Right ventricle myocardium superior (tissue), 1 donor: Measurements from ENCODE around the gene TICRR. TPM values are rescaled to one million over a fixed set of nuclear protein-coding genes. Genes with fewer than 3 reads are reported as not detected.

ENCODE experiments used
- ATAC-seq: fragments of 200-7000 bp; cut with Tn5 transposase; one replicate; pipeline ENCODE4 v1.9.1; 2020; ENCODE audit warnings: mild to moderate bottlenecking; ENCODE audit not compliant: poor library complexity
- DNase-seq: peaks from one replicate; pipeline ENCODE4 v3.0.0-alpha.2; 2020
- intact Hi-C: fragments of 100-400 bp; cut with DNase I; formaldehyde crosslinking; loops from one replicate; pipeline ENCODE4 v1.11.2; 2022
- total RNA-seq: library from RNA; stranded (reverse); fragmentation: NEBNext Ultra II Directional; extraction: Animal tissue kit (Norgen Biotek cat#: 25700); gene quantifications from one replicate; pipeline ENCODE4 v1.2.1, GENCODE V29; 2021
- donor health status: DM: no; HTN: yes; CAD: no; lungs with severe emphysema.

The TICRR gene
- total RNA-seq, 1 donor from 2014 or later, result 0.05 TPM

- no peak for ATAC-seq
- intact Hi-C loops, result loop anchor here (10.0 kb wide), 1 partner anchor 98 kb away; no protein-coding TSS in a partner anchor
- DNase-seq, result no peak
Observed at GRCh38 chr15:89646416-89647141, 71.3 kb downstream of the TICRR start.

GRCh38 chr15:89647191-89647851 lies 72.1 kb downstream of the TICRR start:
- ATAC-seq (peak; percentile 84), DNase-seq (peak; percentile 91)
- intact Hi-C loops, result loop anchor here (10.0 kb wide), 1 partner anchor 97 kb away; no protein-coding TSS in a partner anchor

- ATAC-seq (no peak), DNase-seq (no peak)
Observed at GRCh38 chr15:89648106-89649012, 73.1 kb downstream of the TICRR start.

GRCh38 chr15:89649013-89649625 lies 73.8 kb downstream of the TICRR start:
- DNase-seq, result no peak
- no peak for ATAC-seq
- intact Hi-C loops, result loop anchor here (10.0 kb wide), 1 partner anchor 96 kb away; no protein-coding TSS in a partner anchor

More at GRCh38 chr15:89648106-89649012, 73.1 kb downstream of the TICRR start:
- intact Hi-C loops, result loop anchor here (10.0 kb wide), 1 partner anchor 96 kb away; no protein-coding TSS in a partner anchor

GRCh38 chr15:89649716-89650115 lies 74.4 kb downstream of the TICRR start:
- no peak for DNase-seq
- no peak for ATAC-seq
- intact Hi-C loops, result loop anchor here (10.0 kb wide), 1 partner anchor 95 kb away; no protein-coding TSS in a partner anchor

GRCh38 chr15:89652131-89652530 lies 76.9 kb downstream of the TICRR start:
- ATAC-seq (no peak), DNase-seq (no peak)
- intact Hi-C loops, result no loop called here

GRCh38 chr15:89652666-89653065 lies 77.4 kb downstream of the TICRR start:
- intact Hi-C loops, result no loop called here
- ATAC-seq (no peak), DNase-seq (no peak)

- DNase-seq (no peak), ATAC-seq (no peak)
- intact Hi-C loops, result no loop called here
Observed at GRCh38 chr15:89653578-89653977, 78.3 kb downstream of the TICRR start.

- DNase-seq, result no peak
- intact Hi-C loops, result no loop called here
- no peak for ATAC-seq
Observed at GRCh38 chr15:89654301-89654761, 79.1 kb downstream of the TICRR start.

- peak; percentile 82 for ATAC-seq
- no peak for DNase-seq
- intact Hi-C loops, result no loop called here
Observed at GRCh38 chr15:89654847-89655805, 79.9 kb downstream of the TICRR start, which contains the start of gene KIF7. Gene KIF7 (minus strand): TSS chr15:89655467. CDS start chr15:89652930, 2,537 bp downstream.

- no peak for ATAC-seq
- no peak for DNase-seq
- intact Hi-C loops, result no loop called here
Observed at GRCh38 chr15:89656116-89656815, 81.0 kb downstream of the TICRR start.

- ATAC-seq (no peak), DNase-seq (no peak)
- intact Hi-C loops, result no loop called here
Observed at GRCh38 chr15:89657686-89658200, 82.5 kb downstream of the TICRR start.

- ATAC-seq, result no peak
- no peak for DNase-seq
- intact Hi-C loops, result no loop called here
Observed at GRCh38 chr15:89659295-89659694, 84.0 kb downstream of the TICRR start.

- DNase-seq, result no peak
- no peak for ATAC-seq
- intact Hi-C loops, result no loop called here
Observed at GRCh38 chr15:89660556-89660955, 85.3 kb downstream of the TICRR start.

GRCh38 chr15:89662893-89663626 lies 87.8 kb downstream of the TICRR start:
- ATAC-seq (peak; percentile 63), DNase-seq (peak; percentile 88)
- intact Hi-C loops, result no loop called here
